ENCODE measurements around the gene MYH10.

DNA sequence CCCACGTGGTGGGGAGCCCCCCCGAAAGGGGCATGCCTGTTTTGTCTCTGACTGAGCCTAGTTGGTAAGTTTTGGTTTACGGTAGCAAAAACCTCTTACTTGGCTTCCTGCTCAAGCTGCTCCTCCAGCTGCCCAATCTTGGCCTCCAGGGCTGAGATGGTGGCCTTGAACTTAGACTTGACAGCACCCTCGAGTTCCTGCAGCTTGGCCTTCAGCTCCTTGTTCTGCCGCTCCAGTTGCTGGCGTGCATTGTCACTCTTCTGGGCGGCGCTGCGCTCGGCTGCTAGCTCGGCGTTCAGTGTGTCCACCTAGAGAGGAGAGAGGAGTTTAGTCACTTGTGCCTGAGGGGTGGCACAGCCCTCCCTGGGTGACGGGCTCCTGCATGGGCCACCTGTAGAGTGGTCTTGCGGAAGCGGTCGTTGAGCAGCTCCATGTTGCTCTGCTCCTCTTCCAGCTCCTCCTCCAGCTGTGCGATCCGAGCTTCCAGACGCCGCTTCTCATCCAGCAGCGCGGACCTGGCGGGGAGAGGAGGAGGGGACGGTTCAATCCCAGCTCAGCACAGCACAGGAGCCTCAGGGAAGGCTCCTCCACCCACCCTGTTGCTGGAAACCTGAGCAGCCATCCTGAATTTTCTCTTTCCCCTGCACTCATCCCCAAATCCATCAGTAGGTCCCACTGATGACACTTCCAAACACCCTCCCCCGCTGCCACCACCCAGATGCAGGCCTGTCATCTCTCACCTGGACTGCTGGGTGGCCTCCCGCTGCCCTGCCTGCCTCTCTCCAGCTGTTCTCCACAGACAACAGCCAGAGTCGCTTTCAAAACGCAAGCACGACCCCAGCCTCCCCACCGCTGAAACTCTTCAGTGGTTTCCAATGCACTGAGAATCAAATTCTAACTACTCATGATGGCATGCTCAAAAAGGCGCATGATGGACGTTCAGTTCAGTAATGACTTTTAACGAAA, 150.2 kb downstream of the MYH10 start:
- TF ChIP-seq, protein P1, sequence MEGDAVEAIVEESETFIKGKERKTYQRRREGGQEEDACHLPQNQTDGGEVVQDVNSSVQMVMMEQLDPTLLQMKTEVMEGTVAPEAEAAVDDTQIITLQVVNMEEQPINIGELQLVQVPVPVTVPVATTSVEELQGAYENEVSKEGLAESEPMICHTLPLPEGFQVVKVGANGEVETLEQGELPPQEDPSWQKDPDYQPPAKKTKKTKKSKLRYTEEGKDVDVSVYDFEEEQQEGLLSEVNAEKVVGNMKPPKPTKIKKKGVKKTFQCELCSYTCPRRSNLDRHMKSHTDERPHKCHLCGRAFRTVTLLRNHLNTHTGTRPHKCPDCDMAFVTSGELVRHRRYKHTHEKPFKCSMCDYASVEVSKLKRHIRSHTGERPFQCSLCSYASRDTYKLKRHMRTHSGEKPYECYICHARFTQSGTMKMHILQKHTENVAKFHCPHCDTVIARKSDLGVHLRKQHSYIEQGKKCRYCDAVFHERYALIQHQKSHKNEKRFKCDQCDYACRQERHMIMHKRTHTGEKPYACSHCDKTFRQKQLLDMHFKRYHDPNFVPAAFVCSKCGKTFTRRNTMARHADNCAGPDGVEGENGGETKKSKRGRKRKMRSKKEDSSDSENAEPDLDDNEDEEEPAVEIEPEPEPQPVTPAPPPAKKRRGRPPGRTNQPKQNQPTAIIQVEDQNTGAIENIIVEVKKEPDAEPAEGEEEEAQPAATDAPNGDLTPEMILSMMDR (IDR thresholded peaks at IDR 0.05): no peak
- TF ChIP-seq EP300 (IDR thresholded peaks at IDR 0.05): no peak
- TF ChIP-seq POLR2A (IDR thresholded peaks at IDR 0.05): no peak
